Measurements from ENCODE around the gene DUSP22. TPM values are rescaled to one million over a fixed set of nuclear protein-coding genes. Genes with fewer than 3 reads are reported as not detected.

DUSP22 gene
- total and polyA plus RNA-seq, 2 donors, result 17.9 to 54.2 TPM

DNA sequence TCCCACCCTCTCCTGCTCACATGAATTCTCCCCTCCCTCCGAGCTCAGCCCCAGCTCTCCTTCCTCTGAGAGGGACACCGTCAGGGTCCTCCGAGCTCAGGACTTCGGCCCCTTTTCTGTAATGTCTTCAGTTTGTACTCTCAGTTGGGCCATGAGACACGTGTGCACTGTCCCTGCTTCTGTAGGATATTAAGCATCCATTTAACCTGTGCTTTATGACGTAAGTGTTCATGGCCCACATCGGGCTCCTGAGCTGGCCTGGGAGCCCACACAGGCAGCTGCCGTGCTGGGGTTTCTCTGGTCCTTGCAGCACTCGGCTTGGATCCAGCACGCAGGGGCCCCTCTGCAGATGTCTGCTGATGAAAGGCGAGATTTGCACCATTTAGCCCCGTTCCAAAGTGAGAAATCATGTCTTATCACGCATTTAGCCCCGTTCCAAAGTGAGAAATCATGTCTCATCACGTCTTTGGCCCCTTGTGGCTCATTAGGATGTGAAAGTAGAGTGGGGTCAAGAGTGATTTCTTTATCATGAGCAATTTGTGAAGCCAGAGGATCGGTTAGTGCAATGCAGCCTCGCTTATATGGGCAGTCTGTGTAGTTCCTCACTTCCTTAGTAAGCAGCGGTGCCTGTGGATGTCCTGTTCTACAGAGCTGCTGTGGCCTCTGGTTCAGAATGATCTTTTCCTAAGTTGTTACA, 25.3 kb downstream of the DUSP22 start:
- Histone ChIP-seq H3K27ac (ENCODE audit: low read depth in 1 of 2, low read length in 1 of 2) (no peak overlapping the region), H3K4me3 (ENCODE audit: low read length in 2 of 2) (no peak overlapping the region), H3K27me3 (ENCODE audit: control insufficient read depth in 2 of 2, insufficient read depth in 1 of 2, low read length in 1 of 2) (peaks cover 0 to 4% of the 10 kb centered on the region in 2 donors), H3K9me3 (ENCODE audit: control insufficient read depth in 2 of 2, insufficient read depth in 1 of 2, low read length in 1 of 2) (peaks cover 0 to 25% of the 10 kb centered on the region in 2 donors), H3K4me1 (ENCODE audit: control insufficient read depth in 2 of 2, insufficient read depth in 2 of 2, low read length in 2 of 2) (peaks cover 6 to 14% of the 10 kb centered on the region in 2 donors), H3K36me3 (ENCODE audit: control insufficient read depth in 2 of 2, insufficient read depth in 2 of 2, low read length in 1 of 2) (no peaks in the 10 kb centered on the region)
- no peak for DNase-seq (ENCODE audit: low read depth in 6 of 9, low spot score in 9 of 9)
- 89% methylated on average over 18 of the region's 18 CpGs for whole genome bisulfite sequencing

DNA sequence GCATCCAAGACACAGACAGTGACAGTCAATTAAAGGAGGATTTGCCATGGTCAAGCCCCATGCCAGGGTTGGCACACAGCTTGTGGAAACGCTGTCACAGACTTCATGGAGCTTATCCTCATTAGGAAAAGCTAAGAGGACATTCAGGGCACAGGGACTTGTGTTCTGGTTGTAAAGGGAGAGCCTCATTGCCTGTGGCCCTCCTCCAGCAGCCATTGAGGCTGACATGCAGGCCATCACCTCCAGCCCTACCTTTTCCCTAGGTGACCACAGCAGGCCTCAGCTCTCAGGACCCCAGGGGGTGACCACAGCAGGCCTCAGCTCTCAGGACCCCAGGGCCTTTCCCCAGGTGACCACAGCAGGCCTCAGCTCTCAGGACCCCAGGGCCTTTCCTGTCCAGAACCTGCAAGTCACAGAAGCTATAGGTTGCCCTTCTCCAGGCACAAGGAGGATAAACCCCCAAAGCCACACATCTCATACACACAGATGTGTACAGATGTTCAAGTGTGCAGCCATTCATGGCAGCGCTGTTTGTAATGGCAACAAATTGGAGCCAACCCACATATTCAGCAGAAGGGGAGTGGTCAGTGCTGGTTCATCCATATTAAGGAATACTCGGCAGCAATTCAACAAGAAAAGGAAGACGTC, 26.1 kb downstream of the DUSP22 start:
- peaks cover 1 to 10% of the 10 kb centered on the region in 2 donors for H3K4me1 ChIP-seq (ENCODE audit: control insufficient read depth in 2 of 2, insufficient read depth in 2 of 2, low read length in 2 of 2)
- H3K27ac ChIP-seq (ENCODE audit: low read depth in 1 of 2, low read length in 1 of 2), result no peak overlapping the region
- H3K27me3 ChIP-seq (ENCODE audit: control insufficient read depth in 2 of 2, insufficient read depth in 1 of 2, low read length in 1 of 2), result peaks cover 0 to 4% of the 10 kb centered on the region in 2 donors
- 95% methylated on average over 4 of the region's 4 CpGs for WGBS
- no peak overlapping the region for H3K4me3 ChIP-seq (ENCODE audit: low read length in 2 of 2)
- H3K9me3 ChIP-seq (ENCODE audit: control insufficient read depth in 2 of 2, insufficient read depth in 1 of 2, low read length in 1 of 2), result peaks cover 0 to 25% of the 10 kb centered on the region in 2 donors
- DNase-seq (ENCODE audit: low read depth in 6 of 9, low spot score in 9 of 9), result no peak
- H3K36me3 ChIP-seq (ENCODE audit: control insufficient read depth in 2 of 2, insufficient read depth in 2 of 2, low read length in 1 of 2), result no peaks in the 10 kb centered on the region

DNA sequence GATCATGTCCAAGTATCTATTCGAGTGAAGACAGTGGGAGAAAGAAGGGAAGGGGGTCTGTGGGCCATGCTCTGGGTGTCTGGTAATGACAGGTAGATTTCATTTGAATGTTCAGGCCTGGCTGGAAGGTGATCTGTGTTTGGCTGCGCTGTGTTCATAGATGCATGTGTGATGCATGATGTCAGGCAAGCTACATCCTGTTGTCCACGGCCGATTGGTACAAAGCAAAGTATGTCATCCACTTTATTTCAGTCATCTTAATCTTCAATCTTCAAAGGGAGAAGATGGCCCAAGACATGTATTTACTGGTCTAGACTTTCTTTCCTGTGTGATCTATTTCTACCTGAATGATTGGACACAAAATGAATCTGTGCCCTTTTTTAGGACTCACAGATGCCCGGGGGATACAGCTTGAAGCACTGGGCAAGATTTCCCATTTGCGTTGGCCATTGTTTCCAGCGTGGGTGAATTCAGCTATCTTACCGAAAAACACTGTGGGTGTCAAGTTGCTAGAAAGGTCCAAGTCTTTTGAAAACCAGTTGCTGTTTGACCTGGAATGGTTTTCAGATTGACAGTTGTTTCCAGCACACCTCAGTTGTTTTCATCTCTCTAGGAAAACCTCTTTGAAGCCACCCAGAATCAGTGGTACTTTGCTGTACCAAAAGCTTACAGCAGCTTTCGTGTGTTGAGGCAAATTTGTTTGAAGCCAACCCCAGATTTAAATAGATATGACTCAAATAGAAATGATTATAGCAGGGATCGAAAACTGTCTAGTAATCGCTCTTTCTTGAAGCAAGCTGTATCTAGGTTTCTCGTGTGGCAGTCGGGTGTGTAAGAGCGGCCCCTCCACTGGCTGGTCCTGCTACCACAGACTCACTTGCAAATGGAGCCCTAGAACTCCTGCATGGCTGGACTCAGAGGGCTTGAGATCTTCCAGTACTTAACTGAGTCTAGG, 27.2 kb downstream of the DUSP22 start:
- H3K9me3 ChIP-seq (ENCODE audit: control insufficient read depth in 2 of 2, insufficient read depth in 1 of 2, low read length in 1 of 2), result peaks cover 0 to 29% of the 10 kb centered on the region in 2 donors
- no peaks in the 10 kb centered on the region for H3K36me3 ChIP-seq (ENCODE audit: control insufficient read depth in 2 of 2, insufficient read depth in 2 of 2, low read length in 1 of 2)
- no peak for DNase-seq (ENCODE audit: low read depth in 6 of 9, low spot score in 9 of 9)
- no peak overlapping the region for H3K27ac ChIP-seq (ENCODE audit: low read depth in 1 of 2, low read length in 1 of 2)
- no peak overlapping the region for H3K4me3 ChIP-seq (ENCODE audit: low read length in 2 of 2)
- 92% methylated on average over 14 of the region's 14 CpGs for WGBS
- peaks cover 0 to 9% of the 10 kb centered on the region in 2 donors for H3K4me1 ChIP-seq (ENCODE audit: control insufficient read depth in 2 of 2, insufficient read depth in 2 of 2, low read length in 2 of 2)
- no peaks in the 10 kb centered on the region for H3K27me3 ChIP-seq (ENCODE audit: control insufficient read depth in 2 of 2, insufficient read depth in 1 of 2, low read length in 1 of 2)

DNA sequence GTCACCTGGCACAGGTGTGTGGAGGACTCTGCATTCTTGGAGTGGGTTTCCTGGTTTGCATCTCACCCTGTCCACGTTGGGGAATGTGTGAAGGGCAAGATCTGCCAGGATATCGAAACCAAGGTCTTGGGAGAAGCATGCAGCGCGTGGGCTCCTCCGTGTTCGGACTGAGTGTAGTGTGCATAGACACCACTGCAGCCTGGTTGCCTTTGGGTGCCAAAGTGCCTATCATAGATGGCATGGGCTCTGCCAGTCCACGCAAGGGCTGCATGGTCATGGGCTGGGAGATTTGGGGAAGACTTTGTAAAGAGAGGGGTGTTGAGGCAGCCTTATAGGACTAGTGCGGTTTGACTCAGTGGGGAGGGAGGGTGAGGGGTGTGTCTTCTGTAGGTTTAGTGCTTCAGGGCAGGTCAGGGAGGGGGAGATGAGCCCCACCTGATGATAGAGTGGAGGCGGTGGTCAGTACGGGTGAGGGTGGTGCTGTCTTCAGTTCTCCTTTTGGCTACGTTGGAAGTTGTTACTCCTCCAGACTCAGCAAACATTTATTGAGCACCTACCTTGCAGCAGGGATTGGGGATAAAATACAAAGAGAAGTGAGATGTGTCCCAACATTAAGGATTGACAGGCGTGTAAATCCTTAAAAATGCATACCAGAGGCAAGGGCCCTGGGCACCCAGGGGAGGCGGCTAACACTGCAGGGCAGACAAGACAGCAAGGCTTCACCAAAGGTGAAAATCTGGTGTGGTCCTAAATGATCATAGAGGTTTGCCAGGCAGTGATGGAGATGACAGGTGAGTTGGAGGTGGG, 28.3 kb downstream of the DUSP22 start:
- DNase-seq (ENCODE audit: low read depth in 6 of 9, low spot score in 9 of 9), result no peak
- H3K27ac ChIP-seq (ENCODE audit: low read depth in 1 of 2, low read length in 1 of 2), result no peak overlapping the region
- peaks cover 0 to 30% of the 10 kb centered on the region in 2 donors for H3K9me3 ChIP-seq (ENCODE audit: control insufficient read depth in 2 of 2, insufficient read depth in 1 of 2, low read length in 1 of 2)
- no peaks in the 10 kb centered on the region for H3K36me3 ChIP-seq (ENCODE audit: control insufficient read depth in 2 of 2, insufficient read depth in 2 of 2, low read length in 1 of 2)
- H3K4me1 ChIP-seq (ENCODE audit: control insufficient read depth in 2 of 2, insufficient read depth in 2 of 2, low read length in 2 of 2), result peaks cover 0 to 9% of the 10 kb centered on the region in 2 donors
- H3K27me3 ChIP-seq (ENCODE audit: control insufficient read depth in 2 of 2, insufficient read depth in 1 of 2, low read length in 1 of 2), result no peaks in the 10 kb centered on the region
- no peak overlapping the region for H3K4me3 ChIP-seq (ENCODE audit: low read length in 2 of 2)
- WGBS, result 96% methylated on average over 13 of the region's 13 CpGs

DNA sequence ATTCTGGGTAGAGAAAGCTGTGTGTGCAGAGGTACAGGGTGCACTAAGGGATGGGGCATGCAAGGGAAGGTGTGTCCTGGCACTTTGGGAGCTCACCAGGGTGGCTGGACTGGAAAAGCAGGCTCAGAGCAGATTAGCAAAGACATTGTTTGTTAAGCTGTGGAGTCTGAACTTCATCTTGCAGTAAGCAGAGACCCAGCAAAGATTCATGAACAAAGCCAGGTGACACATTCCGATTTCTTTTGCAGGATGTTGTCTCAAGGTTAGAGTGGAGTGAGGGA, 28.8 kb downstream of the DUSP22 start:
- no peaks in the 10 kb centered on the region for H3K27me3 ChIP-seq (ENCODE audit: control insufficient read depth in 2 of 2, insufficient read depth in 1 of 2, low read length in 1 of 2)
- WGBS, result 99% methylated on average over 1 of the region's 1 CpG
- no peak overlapping the region for H3K4me3 ChIP-seq (ENCODE audit: low read length in 2 of 2)
- H3K4me1 ChIP-seq (ENCODE audit: control insufficient read depth in 2 of 2, insufficient read depth in 2 of 2, low read length in 2 of 2), result peaks cover 0 to 8% of the 10 kb centered on the region in 2 donors
- no peak overlapping the region for H3K27ac ChIP-seq (ENCODE audit: low read depth in 1 of 2, low read length in 1 of 2)
- no peaks in the 10 kb centered on the region for H3K36me3 ChIP-seq (ENCODE audit: control insufficient read depth in 2 of 2, insufficient read depth in 2 of 2, low read length in 1 of 2)
- peaks cover 0 to 25% of the 10 kb centered on the region in 2 donors for H3K9me3 ChIP-seq (ENCODE audit: control insufficient read depth in 2 of 2, insufficient read depth in 1 of 2, low read length in 1 of 2)
- no peak for DNase-seq (ENCODE audit: low read depth in 6 of 9, low spot score in 9 of 9)

DNA sequence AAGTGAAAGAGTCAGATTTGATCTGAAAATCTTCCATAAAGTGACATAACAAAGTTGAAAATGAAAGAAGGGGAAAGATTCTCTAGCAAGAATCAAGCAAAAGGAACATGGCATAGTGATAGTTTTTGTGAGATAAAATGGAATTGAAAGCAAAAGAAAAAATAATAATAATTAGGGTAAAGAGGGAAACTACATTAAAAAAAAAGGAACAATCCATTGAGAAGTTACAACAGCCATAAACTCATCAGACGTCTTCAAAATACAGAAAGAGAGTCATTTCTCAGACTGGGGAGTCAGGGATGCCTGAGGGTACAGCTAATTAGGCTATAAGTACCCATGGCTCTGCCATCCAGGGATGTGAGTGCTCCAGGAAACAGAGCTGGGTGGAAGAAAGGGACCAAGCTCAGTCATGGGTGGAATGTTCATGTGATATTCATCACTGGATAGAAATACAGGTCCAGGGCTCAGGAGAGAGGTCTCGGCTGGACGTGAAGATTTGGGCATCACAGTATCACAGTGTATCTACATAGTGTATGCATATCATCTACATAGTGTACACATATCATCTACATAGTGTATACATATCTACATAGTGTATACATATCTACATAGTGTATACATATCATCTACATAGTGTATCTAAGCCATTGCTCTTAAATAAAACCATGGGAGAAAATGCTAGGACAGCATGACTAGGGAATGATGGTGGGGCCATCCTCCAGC, 29.4 kb downstream of the DUSP22 start:
- WGBS, result 64% methylated on average over 3 of the region's 3 CpGs
- no peak overlapping the region for H3K27ac ChIP-seq (ENCODE audit: low read depth in 1 of 2, low read length in 1 of 2)

DNA sequence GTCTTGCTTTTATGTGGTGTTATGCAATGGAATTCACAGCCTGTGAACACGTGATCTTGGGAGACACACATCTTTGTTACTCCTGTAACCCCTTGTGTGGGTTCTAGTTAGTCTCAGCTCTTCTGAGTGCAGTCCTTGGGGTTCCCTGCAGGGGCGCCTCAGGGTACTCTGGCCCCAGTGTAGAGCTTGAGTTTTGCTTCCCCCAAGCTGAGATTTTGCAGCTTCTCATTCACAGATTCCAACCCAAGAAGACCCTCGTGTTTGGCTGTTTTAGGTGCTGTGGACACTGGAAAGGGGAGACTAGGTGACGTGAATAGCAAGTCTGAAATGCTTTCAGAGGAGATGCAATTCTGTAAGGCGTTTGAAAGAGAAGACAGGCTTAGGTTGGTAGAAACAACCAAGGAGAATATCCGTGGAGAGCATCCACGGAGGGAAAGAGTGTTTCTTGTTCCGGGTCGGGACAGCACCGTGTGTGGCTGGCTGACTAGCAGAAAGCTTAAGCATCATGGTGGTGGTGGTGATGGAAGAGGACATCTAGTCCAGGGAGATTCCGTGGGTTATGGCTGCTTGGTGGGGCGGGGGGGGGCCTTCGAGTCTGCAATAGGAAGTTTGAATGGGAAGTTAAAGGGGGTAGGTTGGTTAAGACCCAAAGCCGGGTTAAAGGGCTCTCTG, 30.1 kb downstream of the DUSP22 start:
- H3K4me3 ChIP-seq (ENCODE audit: low read length in 2 of 2), result no peak overlapping the region
- H3K4me1 ChIP-seq (ENCODE audit: control insufficient read depth in 2 of 2, insufficient read depth in 2 of 2, low read length in 2 of 2), result peaks cover 0 to 1% of the 10 kb centered on the region in 2 donors
- no peak for DNase-seq (ENCODE audit: low read depth in 6 of 9, low spot score in 9 of 9)
- WGBS, result 82% methylated on average over 14 of the region's 14 CpGs
- H3K36me3 ChIP-seq (ENCODE audit: control insufficient read depth in 2 of 2, insufficient read depth in 2 of 2, low read length in 1 of 2), result no peaks in the 10 kb centered on the region
- H3K27me3 ChIP-seq (ENCODE audit: control insufficient read depth in 2 of 2, insufficient read depth in 1 of 2, low read length in 1 of 2), result no peaks in the 10 kb centered on the region
- H3K27ac ChIP-seq (ENCODE audit: low read depth in 1 of 2, low read length in 1 of 2), result no peak overlapping the region
- peaks cover 0 to 28% of the 10 kb centered on the region in 2 donors for H3K9me3 ChIP-seq (ENCODE audit: control insufficient read depth in 2 of 2, insufficient read depth in 1 of 2, low read length in 1 of 2)

More for the DNA sequence above, 29.4 kb downstream of the DUSP22 start:
- Histone ChIP-seq H3K4me1 (ENCODE audit: control insufficient read depth in 2 of 2, insufficient read depth in 2 of 2, low read length in 2 of 2) (peaks cover 0 to 5% of the 10 kb centered on the region in 2 donors), H3K9me3 (ENCODE audit: control insufficient read depth in 2 of 2, insufficient read depth in 1 of 2, low read length in 1 of 2) (peaks cover 0 to 25% of the 10 kb centered on the region in 2 donors), H3K36me3 (ENCODE audit: control insufficient read depth in 2 of 2, insufficient read depth in 2 of 2, low read length in 1 of 2) (no peaks in the 10 kb centered on the region), H3K4me3 (ENCODE audit: low read length in 2 of 2) (no peak overlapping the region), H3K27me3 (ENCODE audit: control insufficient read depth in 2 of 2, insufficient read depth in 1 of 2, low read length in 1 of 2) (no peaks in the 10 kb centered on the region)
- no peak for DNase-seq (ENCODE audit: low read depth in 6 of 9, low spot score in 9 of 9)
